ENCODE results near the gene TCFL5.

The TCFL5 gene

DNA sequence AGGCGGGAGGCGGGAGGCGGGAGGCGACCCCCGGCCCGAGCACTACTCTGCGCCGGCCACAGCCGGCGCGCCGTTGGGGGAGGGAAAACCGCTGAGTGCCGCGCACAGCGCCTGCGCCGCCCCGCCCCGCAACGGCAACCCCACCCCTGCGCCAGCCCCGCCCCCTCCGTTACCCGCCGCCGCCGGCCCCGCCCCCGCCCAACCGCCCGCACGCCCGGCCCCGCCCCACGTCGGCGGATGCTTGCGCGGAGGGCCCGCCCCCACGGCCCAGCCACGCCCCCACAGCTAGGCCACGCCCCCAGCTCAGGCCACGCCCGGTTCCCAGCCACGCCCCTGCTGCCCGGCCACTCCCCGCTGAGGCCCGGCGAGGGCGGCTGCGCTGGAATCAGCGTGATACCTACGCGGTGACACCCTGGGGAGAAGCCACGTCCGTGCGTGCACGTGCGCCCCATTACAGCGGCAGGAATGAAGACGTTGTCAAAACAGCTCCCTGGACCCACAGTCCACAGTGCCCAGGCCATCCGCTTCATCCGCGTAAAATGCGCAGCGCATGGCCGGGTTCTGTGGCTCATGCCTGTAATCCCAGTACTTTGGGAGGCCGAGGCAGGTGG, at the start of gene TCFL5:
TSS of gene TCFL5 (minus strand) at position 97 of the 611 bp plus-strand sequence. CDS start 152 bp downstream, outside the sequence.
- DNase-seq: peak; percentile 83

DNA sequence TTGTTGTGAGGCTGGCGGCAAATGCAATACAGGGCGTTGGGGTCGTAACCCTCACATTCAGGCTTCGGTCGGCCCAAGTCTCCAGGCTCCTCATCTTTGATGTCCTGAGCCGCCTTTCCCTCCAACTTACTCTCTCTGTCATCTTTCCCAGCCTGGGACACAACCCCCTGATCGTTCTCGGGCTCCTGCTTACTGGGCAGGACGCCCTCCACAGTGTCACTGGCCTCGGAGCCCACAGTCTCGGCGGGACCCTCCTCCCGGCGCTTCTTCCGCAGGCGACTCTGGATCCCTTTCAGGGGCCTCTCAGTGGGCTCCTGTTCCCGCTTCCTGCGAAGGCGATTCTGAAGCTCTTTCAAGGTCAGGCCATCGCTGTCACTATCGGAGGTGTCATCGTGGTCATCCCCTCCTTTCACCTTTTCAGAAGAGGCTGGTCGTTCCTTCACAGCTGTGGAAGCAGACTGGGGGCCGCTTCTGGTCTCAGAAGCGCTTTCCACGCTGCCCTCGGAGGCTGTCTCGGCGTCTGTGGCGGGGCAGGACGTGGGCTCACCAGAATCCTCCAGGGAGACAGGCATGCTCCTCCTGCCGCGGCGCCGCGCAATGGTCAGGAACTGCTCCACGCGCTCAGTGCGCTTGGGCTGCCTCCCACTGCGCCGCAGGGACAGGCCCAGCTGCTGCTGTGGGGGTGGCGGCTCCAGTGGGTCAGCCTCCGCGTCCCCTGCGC, 49.3 kb upstream of the TCFL5 start:
- DNase-seq: no peak

DNA sequence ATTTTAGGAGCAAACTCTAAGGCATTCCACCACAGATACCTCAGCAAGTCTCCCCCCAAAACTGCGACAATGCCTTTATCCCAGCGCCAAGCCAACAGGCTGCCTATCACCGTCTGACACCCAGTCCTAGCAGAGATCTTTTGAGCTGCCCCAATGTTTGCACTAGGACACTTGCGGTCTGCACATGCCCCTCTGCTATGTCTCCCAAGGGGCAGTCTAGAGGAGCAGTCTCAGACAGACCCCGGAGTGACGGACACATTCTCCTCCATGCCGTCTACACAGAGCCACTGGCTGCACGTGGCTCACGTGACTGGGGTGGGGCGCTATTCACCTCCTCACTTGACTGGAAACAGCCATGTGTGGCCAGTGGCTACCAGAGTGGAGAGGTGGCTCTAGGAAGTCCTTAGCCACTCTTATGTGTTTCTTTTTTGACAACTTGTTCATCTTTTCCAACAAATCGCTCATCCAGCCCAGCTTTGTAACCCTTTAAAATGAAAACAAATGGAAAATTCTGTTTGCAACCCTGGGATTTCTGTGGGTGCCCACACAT, 48.7 kb upstream of the TCFL5 start:
- no peak for DNase-seq

DNA sequence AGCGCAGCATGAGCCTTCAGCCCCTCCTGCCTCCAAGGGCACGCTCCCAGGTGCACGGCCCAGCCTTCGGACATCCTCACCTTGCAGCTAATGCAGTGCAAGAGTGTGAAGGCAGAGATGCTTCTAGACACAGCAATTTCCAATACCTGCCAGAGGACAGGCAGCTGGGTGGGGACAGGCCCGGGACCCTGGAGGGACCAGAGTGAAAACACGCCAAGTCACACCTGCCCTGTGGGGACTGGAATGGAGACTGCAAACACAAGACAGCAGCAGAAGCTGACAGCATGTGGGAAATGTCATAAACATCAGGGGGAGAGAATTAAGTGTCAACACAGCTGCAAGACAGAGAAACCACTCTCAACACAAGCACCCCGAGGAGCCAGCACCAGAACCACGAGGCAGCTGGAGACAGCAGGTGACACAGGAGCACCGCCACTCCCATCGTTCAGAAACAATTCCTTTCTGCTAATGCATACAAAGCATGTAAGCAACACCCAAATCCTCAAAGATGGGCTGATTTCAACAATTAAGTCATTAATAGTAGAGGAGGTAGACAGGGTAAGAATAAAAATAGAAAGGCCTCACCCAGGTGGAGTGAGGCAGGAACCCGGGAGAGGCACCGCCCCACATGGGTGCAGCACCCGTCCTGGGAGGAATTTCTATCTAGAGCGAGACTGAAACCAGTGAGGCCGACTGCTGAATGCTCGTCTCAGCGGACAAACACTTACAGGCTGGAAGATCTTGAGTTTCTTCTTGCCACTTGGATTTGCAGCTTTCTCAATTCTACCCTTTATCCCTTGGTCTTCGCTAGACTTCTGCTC, 47.6 kb upstream of the TCFL5 start:
- DNase-seq: peak; percentile 56

DNA sequence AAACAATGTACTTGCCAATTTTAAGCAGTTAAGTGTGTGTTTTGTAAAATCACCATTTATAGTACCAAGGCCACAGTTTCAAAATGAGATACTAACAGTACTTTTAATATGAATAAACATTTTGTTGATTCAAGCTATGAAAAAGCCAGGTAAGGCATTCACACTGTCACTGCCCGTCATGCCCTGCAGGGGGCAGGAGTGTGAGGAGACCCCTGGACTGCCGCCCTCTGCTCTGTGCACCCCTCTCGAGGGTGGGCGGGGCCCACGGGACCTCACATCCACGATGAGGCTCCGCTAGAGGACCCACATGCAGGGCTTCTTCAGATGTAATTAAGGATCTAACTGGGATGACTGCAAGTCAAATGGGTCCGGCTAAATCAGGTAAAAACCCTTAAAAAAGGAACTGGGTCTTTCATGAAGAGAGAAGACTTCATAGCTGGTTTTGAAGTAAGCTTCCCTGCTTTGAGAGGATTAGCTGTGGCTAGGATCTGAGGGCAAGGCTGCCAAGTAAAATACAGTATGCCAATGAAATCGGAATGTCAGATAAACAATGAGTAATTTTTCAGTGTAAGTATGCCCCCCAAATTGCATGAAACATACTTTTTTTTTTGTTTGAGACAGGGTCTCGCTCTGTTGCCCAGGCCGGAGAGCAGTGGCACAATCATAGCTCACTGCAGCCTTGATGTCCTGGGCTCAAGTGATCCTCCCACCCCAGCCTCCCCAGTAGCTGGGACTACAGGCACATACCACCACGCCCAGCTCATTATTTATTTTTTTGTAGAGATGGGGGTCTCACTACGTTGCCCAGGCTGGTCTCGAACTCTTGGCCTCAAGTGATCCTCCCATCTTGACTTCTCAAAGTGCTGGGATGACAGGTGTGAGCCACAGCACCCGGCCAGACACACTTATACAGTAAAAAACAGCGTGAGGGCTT, 46.0 kb upstream of the TCFL5 start:
- no peak for DNase-seq

DNA sequence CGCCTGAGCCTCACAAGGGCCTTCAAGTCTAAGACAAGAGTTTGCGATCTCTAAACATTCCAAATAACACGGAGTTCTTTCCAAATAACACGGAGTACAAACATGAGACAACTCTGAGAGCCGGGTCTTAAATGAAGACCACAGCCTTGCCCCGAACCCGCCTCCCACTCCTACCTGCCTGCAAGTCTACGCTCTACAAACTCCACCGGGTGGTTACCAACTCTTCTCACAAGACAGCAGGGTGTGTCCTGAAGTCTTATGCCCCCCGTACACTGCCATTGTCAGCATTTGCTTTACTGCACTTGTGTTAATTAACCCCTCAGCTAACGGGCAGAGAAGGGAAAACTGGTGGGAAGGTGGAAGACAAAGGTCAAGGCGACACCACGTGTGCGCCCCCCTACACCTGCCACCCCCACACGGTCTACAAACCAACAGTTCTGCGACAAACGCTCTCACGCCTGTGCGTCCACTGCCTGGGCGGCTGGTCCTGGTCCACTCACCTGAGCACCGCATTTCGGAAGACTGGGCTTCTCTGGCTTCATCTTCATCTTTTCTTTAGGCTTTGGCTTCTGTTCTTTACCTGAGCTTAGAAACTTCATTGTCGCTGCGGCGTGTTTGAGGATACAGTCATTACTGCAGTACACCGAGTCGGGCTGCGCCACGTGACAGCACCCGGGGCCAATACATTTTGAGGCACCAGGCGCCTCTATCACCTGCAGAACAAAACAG, 45.2 kb upstream of the TCFL5 start:
- DNase-seq: no peak

DNA sequence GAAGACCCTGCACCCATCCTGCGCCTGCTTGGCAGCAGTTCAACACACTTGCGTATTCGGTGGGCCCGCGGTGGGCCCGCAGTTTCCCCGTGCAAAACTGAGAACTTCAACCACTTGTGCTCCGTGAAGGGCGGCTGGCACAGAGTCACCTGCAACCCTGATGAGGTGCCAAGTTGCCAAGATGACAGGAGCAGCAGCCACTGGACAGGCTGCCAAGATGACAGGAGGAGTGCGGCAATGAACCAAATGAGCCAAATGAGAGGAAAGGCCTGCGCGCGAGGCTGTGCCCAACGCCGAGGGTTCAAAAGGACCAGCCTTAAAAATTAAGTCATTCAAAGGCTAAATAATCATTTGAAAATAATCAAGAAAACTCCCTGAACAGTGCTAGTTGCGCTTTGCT, 44.6 kb upstream of the TCFL5 start:
- no peak for DNase-seq

DNA sequence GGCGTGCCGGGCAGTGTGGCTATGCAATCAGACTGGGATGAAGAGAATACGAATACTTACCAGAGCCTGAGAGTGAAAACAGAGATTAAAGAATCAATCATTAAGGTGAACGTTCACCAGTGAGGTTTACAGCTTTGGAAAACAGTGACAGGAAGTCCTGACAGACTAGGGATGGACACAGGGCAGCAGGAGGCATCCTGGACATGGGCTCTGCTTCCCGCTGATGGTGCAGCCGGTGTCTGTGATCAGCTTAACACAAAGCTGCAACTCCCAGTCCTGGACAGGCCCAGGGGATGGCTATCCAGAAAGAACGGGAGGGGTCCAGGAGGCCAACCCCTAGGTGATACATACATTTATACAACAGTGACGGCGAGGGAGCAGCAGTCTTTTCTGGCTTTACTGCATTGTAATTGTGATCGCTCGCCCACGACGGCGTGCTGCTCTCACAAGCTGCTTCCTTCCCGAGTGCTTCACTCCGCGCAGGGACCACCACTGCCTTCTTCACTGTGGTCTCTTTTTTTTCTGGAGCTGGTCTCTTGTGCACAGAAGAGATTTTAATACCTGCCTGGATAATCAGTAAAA, 44.0 kb upstream of the TCFL5 start:
- no peak for DNase-seq

DNA sequence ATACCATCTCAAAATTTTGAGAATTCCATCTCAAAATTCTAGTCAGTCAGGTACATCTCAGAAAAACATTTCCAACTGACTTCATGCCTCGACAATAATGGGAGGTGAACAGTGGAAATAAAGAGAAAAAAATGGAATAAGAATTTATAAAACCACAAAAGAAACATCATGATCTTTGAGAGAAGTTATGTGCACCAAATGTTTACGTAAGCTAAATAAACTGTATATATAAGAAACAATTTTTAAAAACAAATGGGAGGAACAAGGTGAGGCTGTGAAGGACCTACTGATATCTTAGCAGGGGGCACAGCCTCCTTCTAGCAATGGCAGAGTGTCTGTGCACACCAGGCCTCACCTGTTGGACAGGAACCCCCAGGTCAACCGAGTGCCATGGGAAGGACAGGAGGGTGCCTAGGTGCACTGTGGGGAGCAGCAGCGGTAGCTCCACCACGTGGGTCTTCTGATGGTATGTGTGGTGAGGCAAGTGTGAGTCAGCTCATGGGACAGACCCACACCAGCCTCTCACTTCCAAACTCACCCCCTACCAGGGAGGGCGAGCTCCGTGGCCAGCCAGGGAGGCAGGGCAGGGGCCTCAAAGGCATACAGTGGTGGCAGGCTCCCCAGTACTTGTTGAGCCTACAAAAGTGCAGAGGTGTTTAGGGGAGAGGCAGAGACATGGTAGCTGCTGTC, 41.4 kb upstream of the TCFL5 start:
- no peak for DNase-seq

DNA sequence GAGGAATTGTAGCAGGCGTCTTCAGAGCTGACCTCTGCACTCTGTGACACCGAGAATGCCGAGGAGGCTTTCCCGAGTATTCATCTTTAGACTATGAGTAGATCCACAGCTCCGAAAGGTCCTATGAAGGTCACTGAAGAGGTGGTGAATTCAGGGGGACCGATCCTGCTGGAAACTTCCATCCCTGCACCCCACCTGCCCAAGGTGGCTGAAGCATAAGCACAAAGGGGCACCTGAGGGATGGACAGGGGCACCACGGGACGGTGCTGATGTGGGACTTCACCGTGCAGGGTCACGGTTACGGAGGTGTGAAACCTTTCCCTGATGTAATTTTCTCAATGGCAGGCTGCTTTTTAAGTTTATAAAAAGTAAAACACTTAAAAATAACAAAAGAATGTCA, 40.3 kb upstream of the TCFL5 start:
- DNase-seq: no peak

DNA sequence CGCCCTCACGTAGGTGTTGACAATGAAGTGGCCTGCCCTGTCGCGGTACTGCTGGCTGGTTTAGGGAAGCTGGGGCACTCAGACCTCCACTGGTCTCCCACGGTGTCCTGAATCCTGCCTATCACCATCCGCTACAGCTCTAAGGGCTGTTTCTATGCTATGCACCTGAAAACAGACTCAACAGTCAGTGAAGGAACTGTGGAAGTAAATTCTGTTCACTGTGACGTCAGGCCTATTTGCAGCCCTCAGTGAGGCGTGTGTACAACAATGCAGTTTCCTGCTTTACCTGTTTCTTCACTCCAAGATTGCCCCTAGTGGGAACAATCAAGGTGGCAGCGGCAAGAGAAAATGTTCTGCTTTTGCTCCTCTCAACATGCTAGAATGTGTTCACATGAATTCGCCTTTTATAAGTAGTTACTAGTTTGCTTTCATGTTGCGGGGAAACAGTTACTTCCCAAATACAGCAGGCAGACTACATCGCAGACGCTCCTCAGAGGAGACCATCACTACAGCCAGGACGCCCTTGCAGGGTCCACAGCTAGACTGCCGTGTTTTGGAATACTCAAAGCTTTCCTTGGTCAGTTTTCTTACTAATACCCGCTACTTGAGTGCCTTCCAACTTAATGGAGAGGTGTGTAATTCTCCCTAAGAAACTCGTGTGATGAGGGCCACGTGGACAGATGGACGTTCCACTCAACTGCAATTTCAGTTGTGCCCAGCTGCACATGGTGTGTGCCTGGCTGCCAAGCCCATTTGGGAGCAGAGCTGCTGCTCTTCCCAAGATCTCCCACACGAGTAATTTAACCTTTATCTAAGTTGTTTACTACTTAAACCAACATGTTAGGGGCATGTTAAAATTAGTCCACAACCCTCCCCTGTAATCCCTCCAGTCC, 39.3 kb upstream of the TCFL5 start:
- peak; percentile 50 for DNase-seq

DNA sequence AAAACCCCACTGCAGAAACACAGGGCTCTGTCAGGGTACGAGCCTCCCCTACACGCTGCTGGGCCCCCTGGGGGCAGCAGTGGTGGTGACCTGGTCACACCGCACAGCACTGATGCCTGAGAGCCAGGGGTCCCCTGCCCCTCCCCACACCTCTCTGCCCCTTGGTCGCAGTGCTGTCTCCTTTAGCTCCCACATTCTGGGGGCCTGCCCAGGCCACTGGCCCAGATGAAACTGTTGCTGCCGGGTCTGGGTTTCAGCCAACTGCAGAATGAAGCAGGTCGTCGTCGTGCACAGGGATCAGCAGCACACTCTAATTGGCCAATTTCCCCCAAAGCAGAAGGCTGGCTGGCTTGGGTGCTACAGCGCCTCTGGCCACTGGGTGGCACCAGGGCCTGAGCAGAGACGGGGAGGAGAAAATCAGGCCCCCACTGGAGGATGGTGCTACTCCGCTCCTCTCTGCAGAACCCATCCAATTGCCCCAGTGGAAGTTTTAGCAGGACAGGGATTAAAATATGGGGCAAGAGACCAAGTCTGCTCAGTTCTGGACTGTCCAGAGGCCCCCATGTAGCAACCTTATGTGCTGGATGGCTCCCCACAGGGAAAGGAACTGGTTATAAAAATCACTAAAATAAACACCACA, 38.5 kb upstream of the TCFL5 start:
- DNase-seq: peak; percentile 80

DNA sequence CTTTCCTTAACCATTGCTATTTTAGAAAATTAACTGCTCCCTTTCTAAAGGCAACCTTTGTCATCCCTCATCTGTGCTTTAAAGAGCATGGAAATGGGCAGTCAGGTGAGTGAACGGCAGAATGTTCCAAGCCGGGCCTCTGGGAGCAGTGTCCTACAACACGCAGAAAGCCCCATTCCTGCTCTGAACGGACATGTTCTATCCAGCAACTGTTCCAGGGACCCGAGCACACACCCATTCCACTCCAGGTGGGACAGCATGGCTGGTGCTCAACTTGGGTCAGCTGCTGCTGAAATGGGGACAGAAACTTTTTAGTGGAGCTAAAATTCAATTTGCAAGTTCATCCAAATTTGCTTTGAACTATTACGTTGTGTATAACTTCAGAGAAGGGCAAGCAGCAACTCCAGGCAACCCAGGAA, 38.0 kb upstream of the TCFL5 start:
- no peak for DNase-seq

DNA sequence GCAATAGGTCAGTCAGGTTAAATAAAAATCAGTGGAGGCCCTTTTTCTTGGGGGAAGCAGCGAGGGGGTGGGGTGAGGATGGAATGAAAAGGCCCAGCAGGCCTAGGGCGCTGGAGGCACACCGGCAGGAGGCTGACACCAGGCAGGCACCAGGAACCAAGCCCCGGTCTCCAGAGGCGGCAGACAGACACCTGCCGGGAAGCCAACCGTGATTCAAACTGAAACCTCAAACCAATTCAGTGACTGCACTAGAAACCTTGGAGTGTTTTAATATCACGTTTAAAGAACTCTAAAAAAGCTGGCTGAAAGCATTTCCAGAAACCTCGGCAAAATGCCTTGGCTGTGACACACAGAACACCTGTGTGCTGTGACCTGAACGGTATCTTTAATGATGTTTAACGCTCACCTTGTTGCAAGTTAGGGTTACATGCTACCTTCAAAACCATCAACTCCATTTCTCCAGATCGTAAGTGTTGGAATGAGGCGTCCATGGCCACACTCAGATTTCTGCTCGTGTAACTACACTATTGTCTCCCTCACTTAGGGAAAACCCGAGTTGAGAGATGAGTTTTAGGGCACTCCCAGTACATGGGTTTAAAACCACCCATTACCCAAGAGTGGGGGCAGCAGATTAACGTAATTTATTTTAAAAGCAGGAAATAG, 37.5 kb upstream of the TCFL5 start:
- DNase-seq: no peak

DNA sequence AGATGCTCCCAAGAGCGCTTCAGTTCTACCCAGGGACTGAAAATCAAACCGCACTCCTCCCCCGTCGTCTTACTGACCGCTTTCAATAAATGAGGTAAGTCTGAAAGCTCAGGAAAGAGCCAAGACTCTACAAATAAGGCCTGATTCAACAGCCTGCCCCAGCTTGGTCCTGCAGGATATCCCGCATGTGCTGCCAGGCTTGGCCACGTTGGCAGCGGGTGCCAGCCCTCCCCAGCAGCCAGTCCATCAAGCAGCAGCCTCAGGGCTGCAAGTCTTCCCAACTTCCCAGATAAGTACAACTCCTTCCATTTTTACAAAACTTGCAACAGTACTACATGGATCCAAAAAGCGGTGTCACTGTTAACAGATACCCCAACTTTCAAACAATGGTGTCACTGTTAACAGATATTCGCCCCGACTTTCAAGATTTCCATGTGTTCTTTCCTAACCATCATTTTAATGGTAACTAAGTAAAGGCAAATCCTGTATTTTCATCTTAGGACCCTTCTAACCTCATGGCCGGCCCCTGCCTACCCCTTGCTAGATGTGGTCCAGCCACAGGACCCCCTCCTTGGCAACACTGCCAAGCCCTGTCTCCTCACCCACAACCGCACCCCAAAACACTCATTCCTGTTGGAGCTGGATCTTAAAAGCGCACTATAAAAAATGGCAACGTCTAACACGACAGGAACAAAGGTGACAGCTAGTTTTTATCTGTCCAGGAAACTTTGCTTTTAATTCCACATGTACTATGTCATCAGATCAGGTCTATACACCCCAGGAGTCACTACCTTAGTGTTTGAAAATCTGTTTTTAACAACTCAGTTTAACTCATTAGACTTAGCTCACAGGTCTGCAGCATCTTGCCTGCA, 36.7 kb upstream of the TCFL5 start:
- DNase-seq: no peak

DNA sequence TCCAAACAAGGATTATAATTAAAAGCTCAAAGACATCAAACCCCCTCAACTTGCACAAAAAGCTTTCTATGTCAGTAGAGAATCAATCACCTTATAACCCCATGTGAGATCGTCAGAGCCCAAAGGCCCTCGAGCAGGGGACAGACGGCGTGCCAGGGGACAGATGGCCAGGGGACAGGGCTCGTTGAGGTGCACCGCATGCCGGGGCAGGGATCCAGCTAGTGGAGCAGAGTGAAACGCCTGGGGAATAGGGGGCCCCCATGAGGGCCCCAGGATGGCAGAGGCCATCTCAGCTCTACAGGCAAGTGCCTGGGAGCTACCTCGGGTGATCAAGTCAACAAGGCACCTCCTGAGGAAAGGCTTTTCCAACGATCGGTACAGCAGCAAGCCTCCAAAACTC, 36.0 kb upstream of the TCFL5 start:
- no peak for DNase-seq

DNA sequence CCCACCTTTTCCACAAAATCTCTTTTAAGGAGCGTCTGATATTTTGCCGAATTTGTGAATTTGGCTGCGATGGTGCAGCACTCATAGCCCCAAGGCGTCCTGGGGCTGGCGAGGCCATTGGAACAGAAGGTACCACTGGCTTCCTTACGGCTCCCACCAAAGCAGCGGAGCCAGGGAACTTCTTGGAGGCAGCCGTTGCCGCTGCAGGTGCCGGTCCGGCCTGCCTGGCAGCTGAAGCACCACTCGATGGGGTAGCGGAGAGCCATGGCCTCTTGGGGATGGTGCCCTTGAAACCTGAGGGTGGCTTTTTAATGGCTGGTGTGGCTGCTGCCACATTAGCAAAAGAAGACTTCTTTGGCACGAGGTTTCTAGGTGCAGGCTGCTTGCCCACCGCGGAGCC, 34.9 kb upstream of the TCFL5 start:
- no peak for DNase-seq

DNA sequence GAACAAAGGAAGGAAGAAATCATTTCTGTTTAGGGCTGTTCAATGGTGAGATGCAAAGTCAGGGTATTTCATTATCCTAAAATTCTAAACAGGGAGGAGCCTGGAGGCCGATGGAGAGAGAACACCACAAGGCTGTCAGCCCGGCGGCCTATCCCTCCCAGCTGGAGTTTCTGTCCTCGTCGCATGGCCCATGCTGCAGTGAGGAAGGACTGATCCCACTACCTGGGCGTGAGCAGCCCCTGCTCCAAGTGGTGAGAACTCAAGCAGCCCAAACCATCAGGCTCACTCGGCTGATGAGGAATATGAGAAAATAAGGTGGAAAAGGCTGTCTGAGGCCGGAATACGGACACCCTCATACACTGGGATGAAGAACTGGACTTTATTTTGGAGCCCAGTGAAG, 33.9 kb upstream of the TCFL5 start:
- DNase-seq: no peak
